Lower leg skin (tissue), 4 donors: ENCODE results near the gene D2HGDH. TPM values are rescaled to one million over a fixed set of nuclear protein-coding genes. Genes with fewer than 3 reads are reported as not detected.
"Not testable (repeated sequence)": the region's sequence is repeated elsewhere in the genome, so short reads cannot be mapped to it uniquely, and the experiment has no call there.

ENCODE experiments used
- DNase-seq, 2 donors: peaks; one replicate each; pipeline ENCODE4 v3.0.0-alpha.2; 2019; ENCODE audit warnings: low spot score in 2 of 2
- H3K4me3 ChIP-seq: fragments of 200-600 bp; sonication (generic); 2 replicates; pipeline ENCODE4 v1.5.1; 2017; ENCODE audit warnings: mild to moderate bottlenecking, low read depth; ENCODE audit not compliant: poor library complexity, severe bottlenecking
- POLR2A ChIP-seq, 2 donors: fragments of 450-650 bp; IDR thresholded peaks; one replicate each; pipeline ENCODE4 v1.6.1; 2016 to 2017; ENCODE audit warnings: antibody characterized with exemption in 2 of 2, mild to moderate bottlenecking in 1 of 2, moderate library complexity in 1 of 2
- WGBS, 2 donors: methylation state at CpG; one replicate each; pipeline ENCODE4 v1.1.5; 2018; 5-methylcytosine and 5-hydroxymethylcytosine counted together
- intact Hi-C: fragments of 100-400 bp; cut with DNase I; formaldehyde crosslinking; loops from one replicate; pipeline ENCODE4 v1.15.0; 2023; ENCODE audit warnings: low total_unique reads
- total RNA-seq, 4 donors: library from RNA; depleted of rRNA; stranded (reverse); fragments of >200 nt; gene quantifications; one replicate each; pipeline ENCODE4 v1.1.0, GENCODE V29; 2016
- TF ChIP-seq, protein P1 (sequence below), 3 donors: fragments of 450-650 bp; IDR thresholded peaks; one replicate each; pipeline ENCODE4 v1.5.1; 2016; ENCODE audit warnings: antibody characterized with exemption in 3 of 3, mild to moderate bottlenecking in 3 of 3, moderate library complexity in 2 of 3

D2HGDH gene
- total RNA-seq, 4 donors from 2014 or later = 34.8 to 65.1 (median 48.2) TPM

DNA sequence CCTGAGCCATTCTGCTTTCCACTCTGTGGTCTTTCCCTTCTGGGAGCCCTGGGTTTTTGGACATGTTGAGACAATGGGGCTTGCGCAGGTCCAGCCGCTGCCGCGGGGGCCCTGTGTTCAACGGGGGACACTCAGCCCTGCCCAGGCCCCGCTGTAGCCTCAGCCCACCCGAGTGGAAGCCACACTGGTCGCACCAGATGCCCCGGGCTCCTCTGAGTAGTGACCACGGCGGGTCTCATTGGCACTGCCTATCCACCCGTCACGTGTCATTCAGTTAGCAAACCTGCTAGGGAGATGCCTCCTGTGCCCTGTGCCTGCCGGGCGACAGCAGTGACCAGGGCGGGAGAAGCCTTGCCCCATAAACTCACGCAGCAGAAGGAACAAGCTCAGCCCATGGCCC, 19.1 kb downstream of the D2HGDH start:
- intact Hi-C loops = no loop called here
- DNase-seq = no peak
- H3K4me3 ChIP-seq = no peak overlapping the region
- no peak for TF ChIP-seq POLR2A (IDR thresholded peaks at IDR 0.05)
- TF ChIP-seq, protein P1, sequence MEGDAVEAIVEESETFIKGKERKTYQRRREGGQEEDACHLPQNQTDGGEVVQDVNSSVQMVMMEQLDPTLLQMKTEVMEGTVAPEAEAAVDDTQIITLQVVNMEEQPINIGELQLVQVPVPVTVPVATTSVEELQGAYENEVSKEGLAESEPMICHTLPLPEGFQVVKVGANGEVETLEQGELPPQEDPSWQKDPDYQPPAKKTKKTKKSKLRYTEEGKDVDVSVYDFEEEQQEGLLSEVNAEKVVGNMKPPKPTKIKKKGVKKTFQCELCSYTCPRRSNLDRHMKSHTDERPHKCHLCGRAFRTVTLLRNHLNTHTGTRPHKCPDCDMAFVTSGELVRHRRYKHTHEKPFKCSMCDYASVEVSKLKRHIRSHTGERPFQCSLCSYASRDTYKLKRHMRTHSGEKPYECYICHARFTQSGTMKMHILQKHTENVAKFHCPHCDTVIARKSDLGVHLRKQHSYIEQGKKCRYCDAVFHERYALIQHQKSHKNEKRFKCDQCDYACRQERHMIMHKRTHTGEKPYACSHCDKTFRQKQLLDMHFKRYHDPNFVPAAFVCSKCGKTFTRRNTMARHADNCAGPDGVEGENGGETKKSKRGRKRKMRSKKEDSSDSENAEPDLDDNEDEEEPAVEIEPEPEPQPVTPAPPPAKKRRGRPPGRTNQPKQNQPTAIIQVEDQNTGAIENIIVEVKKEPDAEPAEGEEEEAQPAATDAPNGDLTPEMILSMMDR (IDR thresholded peaks at IDR 0.05) = no peak
- 92 to 97% methylated on average over 14 to 15 of the region's 17 CpGs for whole genome bisulfite sequencing, 2 donors

DNA sequence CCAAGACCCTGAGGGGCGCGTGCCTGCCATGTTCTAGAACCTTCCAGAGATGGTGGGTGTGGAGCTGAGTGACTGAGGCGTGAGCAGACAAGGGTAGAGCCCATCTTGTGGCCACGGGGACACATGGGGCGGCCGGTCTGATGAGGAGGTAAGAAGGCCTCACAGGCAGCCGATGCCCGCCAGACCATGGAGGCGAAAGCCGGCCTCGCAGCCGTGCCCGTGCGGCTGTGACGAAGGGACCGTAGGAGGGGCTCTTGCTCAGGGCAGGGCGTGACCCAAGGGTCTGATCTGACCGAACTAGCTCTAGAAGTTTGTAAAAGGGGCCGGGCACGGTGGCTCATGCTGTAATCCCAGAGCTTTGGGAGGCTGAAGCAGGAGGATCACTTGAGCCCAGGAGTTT, 19.6 kb downstream of the D2HGDH start:
- intact Hi-C loops = no loop called here
- TF ChIP-seq, protein P1 (IDR thresholded peaks at IDR 0.05) = no peak
- TF ChIP-seq POLR2A (IDR thresholded peaks at IDR 0.05) = no peak
- no peak overlapping the region for H3K4me3 ChIP-seq
- no peak for DNase-seq
- WGBS, 2 donors = 94 to 97% methylated on average over 20 of the region's 20 CpGs

DNA sequence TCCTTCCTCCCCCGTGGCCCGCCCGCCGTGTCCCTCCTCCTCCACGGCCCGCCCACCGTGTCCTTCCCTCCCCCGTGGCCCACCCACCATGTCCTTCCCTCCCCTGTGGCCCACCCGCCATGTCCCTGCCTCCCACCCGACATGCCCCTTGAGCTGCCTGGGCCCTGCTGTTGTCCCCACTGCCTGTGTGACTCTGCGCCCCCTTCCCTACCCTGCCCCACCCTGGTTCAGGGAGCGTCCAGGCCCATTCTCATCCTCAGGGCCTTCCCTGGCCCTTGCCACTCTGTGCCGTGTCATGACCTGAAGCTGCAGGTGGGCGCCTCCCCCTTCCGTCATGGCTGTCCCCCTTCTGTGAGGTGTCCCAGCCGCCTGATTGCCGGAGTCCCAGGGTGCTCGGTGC, 20.7 kb downstream of the D2HGDH start:
- H3K4me3 ChIP-seq = no peak overlapping the region
- intact Hi-C loops = no loop called here
- no peak for DNase-seq
- 89 to 92% methylated on average over 18 of the region's 18 CpGs for WGBS, 2 donors
- TF ChIP-seq POLR2A (IDR thresholded peaks at IDR 0.05) = no peak

DNA sequence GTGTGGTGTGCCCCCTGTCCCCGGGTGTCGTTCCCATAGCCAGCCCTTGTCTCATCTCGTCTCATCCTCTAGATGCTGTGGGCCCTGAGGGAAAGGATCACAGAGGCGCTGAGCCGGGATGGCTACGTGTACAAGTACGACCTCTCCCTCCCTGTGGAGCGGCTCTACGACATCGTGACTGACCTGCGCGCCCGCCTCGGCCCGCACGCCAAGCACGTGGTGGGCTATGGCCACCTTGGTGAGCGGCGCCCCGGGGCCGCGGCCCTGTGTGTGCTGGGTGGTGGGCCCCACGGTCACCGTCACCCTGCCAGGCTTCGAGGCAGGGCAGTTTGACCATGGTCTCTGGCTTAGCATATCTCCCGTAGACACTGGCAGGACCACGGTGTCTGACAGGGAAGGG, 21.3 kb downstream of the D2HGDH start:
- H3K4me3 ChIP-seq = no peak overlapping the region
- DNase-seq = no peak
- TF ChIP-seq POLR2A (IDR thresholded peaks at IDR 0.05) = no peak
- TF ChIP-seq, protein P1 (IDR thresholded peaks at IDR 0.05) = no peak
- 95% methylated on average over 25 to 26 of the region's 27 CpGs for WGBS, 2 donors
- intact Hi-C loops = no loop called here

DNA sequence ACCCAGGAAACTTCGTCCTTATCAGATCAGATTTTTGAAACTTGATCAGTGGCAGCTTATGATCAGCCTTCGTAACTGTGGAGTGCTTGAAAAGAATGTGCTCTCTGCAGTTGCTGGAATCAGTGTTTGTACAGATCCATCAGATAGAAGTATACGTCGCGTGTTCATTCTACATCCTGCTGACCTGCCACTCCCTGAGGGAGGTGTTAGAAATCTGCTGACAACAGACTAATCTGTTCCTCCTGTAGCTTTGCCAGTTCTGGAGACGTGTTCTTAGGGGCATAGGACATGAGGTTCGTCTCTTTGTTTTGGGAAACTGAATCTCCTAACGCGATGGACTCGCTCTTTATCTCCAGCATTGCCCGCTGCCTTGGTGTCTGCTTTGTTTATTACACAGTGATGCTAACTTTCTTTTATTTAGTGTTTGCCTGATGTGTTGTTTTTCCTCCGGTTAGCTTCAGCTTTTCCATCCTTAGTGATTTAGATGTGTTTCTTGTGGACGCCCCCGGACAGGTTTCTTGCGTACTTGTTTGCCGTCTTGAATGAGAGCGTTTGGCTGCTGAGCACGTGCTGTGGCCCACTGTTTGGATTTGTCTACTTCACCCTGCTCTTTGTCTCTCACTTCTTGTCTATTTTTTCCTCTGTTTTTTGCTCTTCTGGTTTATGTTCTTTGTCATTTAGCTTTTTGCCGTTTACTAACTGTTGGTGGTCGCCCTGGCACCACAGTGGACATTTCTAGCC, 24.8 kb downstream of the D2HGDH start:
- intact Hi-C loops = no loop called here
- no peak overlapping the region for H3K4me3 ChIP-seq
- TF ChIP-seq POLR2A (IDR thresholded peaks at IDR 0.05) = no peak
- TF ChIP-seq, protein P1 (IDR thresholded peaks at IDR 0.05) = no peak
- 78 to 81% methylated on average over 20 of the region's 20 CpGs for WGBS, 2 donors
- no peak for DNase-seq

DNA sequence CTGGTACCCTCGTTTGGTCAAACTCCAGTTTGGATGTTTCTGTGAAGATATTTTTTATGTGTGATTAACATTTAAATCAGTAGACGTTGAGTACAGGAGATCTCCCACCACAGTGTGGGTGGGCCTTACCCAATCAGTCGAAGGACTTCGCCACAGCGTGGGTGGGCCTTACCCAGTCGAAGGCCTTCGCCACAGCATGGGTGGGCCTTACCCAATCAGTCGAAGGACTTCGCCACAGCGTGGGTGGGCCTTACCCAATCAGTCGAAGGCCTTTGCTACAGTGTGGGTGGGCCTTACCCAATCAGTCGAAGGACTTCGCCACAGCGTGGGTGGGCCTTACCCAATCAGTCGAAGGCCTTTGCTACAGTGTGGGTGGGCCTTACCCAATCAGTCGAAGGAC, 25.5 kb downstream of the D2HGDH start:
- WGBS, 2 donors = 93 to 95% methylated on average over 14 to 16 of the region's 16 CpGs
- peak in 1 of 2 donors; percentile 20 for DNase-seq
- H3K4me3 ChIP-seq, intact Hi-C loops: not testable (repeated sequence)

DNA sequence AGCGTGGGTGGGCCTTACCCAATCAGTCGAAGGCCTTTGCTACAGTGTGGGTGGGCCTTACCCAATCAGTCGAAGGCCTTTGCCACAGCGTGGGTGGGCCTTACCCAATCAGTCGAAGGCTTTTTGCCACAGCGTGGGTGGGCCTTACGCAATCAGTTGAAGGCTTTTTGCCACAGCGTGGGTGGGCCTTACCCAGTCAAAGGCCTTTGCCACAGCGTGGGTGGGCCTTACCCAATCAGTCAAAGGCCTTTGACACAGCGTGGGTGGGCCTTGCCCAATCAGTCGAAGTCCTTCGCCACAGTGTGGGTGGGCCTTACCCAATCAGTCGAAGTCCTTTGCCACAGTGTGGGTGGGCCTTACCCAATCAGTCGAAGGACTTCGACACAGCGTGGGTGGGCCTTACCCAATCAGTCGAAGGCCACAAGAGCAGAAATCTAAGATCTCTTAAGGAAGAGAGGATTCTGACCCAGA, 25.9 kb downstream of the D2HGDH start:
- TF ChIP-seq POLR2A (IDR thresholded peaks at IDR 0.05) = no peak
- TF ChIP-seq, protein P1 (IDR thresholded peaks at IDR 0.05) = no peak
- peak in 1 of 2 donors; percentile 59 for DNase-seq
- WGBS, 2 donors = 94 to 95% methylated on average over 17 of the region's 17 CpGs
- H3K4me3 ChIP-seq = no peak overlapping the region
- intact Hi-C loops = no loop called here
